Stromal cell of bone marrow (primary cell): ENCODE measurements around the gene ABTB2.

ENCODE experiments used
- DNase-seq: peaks from one replicate; pipeline ENCODE4 v3.0.0-alpha.2; 2012; ENCODE audit warnings: low read depth

Gene ABTB2

GRCh38 chr11:34360046-34360445 is 2.2 kb upstream of the ABTB2 start:
- no peak for DNase-seq

- no peak for DNase-seq
Observed at GRCh38 chr11:34359548-34359891, 1.7 kb upstream of the ABTB2 start.

GRCh38 chr11:34358728-34359547 is 1.1 kb upstream of the ABTB2 start:
- peak; percentile 72 for DNase-seq

- DNase-seq: no peak
Observed at GRCh38 chr11:34358258-34358727, 483 bp upstream of the ABTB2 start.

GRCh38 chr11:34356913-34357700 is 703 bp downstream of the ABTB2 start:
- DNase-seq: peak; percentile 36

GRCh38 chr11:34356576-34356912 is 1.3 kb downstream of the ABTB2 start:
- DNase-seq: no peak

- no peak for DNase-seq
Observed at GRCh38 chr11:34356130-34356529, 1.7 kb downstream of the ABTB2 start.

- no peak for DNase-seq
Observed at GRCh38 chr11:34355726-34356125, 2.1 kb downstream of the ABTB2 start.

- DNase-seq: no peak
Observed at GRCh38 chr11:34354782-34355181, 3.0 kb downstream of the ABTB2 start.

GRCh38 chr11:34353881-34354280 is 3.9 kb downstream of the ABTB2 start:
- DNase-seq: no peak

GRCh38 chr11:34351687-34352469 is 5.9 kb downstream of the ABTB2 start:
- no peak for DNase-seq

GRCh38 chr11:34351051-34351450 is 6.8 kb downstream of the ABTB2 start:
- DNase-seq: no peak

- no peak for DNase-seq
Observed at GRCh38 chr11:34349882-34350281, 7.9 kb downstream of the ABTB2 start.

- no peak for DNase-seq
Observed at GRCh38 chr11:34348919-34349318, 8.9 kb downstream of the ABTB2 start.

- DNase-seq: no peak
Observed at GRCh38 chr11:34348096-34348495, 9.7 kb downstream of the ABTB2 start.

- no peak for DNase-seq
Observed at GRCh38 chr11:34346551-34346950, 11.3 kb downstream of the ABTB2 start.

GRCh38 chr11:34345991-34346480 is 11.8 kb downstream of the ABTB2 start:
- DNase-seq: no peak

- DNase-seq: no peak
Observed at GRCh38 chr11:34345540-34345876, 12.3 kb downstream of the ABTB2 start.

- DNase-seq: no peak
Observed at GRCh38 chr11:34344768-34345539, 12.9 kb downstream of the ABTB2 start.

GRCh38 chr11:34344410-34344767 is 13.4 kb downstream of the ABTB2 start:
- no peak for DNase-seq

GRCh38 chr11:34343686-34344085 is 14.1 kb downstream of the ABTB2 start:
- DNase-seq: no peak

- DNase-seq: no peak
Observed at GRCh38 chr11:34343153-34343552, 14.7 kb downstream of the ABTB2 start.
